ENCODE measurements around the gene MUC12.
"Not testable (repeated sequence)": the region's sequence is repeated elsewhere in the genome, so short reads cannot be mapped to it uniquely, and the experiment has no call there.

The MUC12 gene

GRCh38 chr7:100969066-100969615, at the start of gene MUC12:
Gene MUC12, plus strand, starts transcription at chr7:100969565. Its CDS starts 58 bp downstream, at chr7:100969623.
- no peak for DNase-seq

GRCh38 chr7:100919779-100920437, 49.5 kb upstream of the MUC12 start:
- DNase-seq, result not testable (repeated sequence)

GRCh38 chr7:100921039-100921438, 48.3 kb upstream of the MUC12 start:
- no peak for DNase-seq

- DNase-seq, result not testable (repeated sequence)
Observed at GRCh38 chr7:100923616-100924015, 45.7 kb upstream of the MUC12 start.

GRCh38 chr7:100929808-100930174, 39.6 kb upstream of the MUC12 start:
- DNase-seq, result no peak

GRCh38 chr7:100933734-100934133, 35.6 kb upstream of the MUC12 start:
- no peak for DNase-seq

GRCh38 chr7:100935381-100935780, 34.0 kb upstream of the MUC12 start:
- DNase-seq, result not testable (repeated sequence)

- not testable (repeated sequence) for DNase-seq
Observed at GRCh38 chr7:100936167-100936566, 33.2 kb upstream of the MUC12 start.

GRCh38 chr7:100942045-100942774, 27.2 kb upstream of the MUC12 start:
- no peak for DNase-seq

GRCh38 chr7:100943693-100944092, 25.7 kb upstream of the MUC12 start:
- DNase-seq, result no peak

- no peak for DNase-seq
Observed at GRCh38 chr7:100944138-100944537, 25.2 kb upstream of the MUC12 start.

GRCh38 chr7:100946111-100946510, 23.3 kb upstream of the MUC12 start:
- no peak for DNase-seq

GRCh38 chr7:100946766-100947365, 22.5 kb upstream of the MUC12 start:
- no peak for DNase-seq

- DNase-seq, result no peak
Observed at GRCh38 chr7:100947792-100948191, 21.6 kb upstream of the MUC12 start.

GRCh38 chr7:100949227-100949932, 20.0 kb upstream of the MUC12 start, which contains the start of gene MUC3A:
Gene MUC3A, plus strand, starts transcription at chr7:100949534. Its CDS starts 91 bp downstream, at chr7:100949625.
- no peak for DNase-seq

GRCh38 chr7:100949933-100950443, 19.4 kb upstream of the MUC12 start:
- DNase-seq, result no peak

GRCh38 chr7:100951172-100951571, 18.2 kb upstream of the MUC12 start:
- no peak for DNase-seq

GRCh38 chr7:100951888-100952560, 17.3 kb upstream of the MUC12 start:
- no peak for DNase-seq

- DNase-seq, result no peak
Observed at GRCh38 chr7:100952641-100953040, 16.7 kb upstream of the MUC12 start.

GRCh38 chr7:100957832-100958421, 11.4 kb upstream of the MUC12 start:
- no peak for DNase-seq

GRCh38 chr7:100959894-100960293, 9.5 kb upstream of the MUC12 start:
- DNase-seq, result no peak

GRCh38 chr7:100962537-100962936, 6.8 kb upstream of the MUC12 start:
- DNase-seq, result no peak
